ENCODE results near the gene PARD6G.

PARD6G gene

GRCh38 chr18:80187956-80188642, 59.2 kb downstream of the PARD6G start:
- DNase-seq = no peak

- DNase-seq = no peak
Measured at GRCh38 chr18:80185545-80185944, 61.8 kb downstream of the PARD6G start.

DNA sequence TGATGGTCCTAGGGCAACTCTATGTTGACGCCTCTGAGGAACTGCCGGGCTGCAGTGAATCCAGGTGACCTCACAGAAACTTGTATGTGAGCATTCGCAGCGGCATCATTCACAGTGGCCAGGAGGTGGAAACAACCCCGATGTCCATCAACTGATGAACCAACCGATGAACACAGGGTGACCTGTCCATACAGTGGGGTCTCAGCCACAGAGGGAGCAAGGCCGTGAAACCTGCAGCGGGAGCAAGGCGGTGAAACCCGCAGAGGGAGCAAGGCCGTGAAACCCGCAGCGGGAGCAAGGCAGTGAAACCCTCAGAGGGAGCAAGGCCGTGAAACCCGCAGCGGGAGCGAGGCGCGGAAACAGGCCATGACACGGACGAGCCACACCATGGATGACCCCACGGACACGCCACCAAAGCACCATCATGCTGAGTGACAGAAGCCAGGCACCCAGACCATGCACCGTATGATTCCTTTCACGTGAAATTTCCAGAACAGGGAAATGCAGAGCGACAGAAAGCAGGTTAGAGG, 63.0 kb downstream of the PARD6G start:
- no peak for DNase-seq

- no peak for DNase-seq
Measured at GRCh38 chr18:80183273-80184050, 63.9 kb downstream of the PARD6G start.

DNA sequence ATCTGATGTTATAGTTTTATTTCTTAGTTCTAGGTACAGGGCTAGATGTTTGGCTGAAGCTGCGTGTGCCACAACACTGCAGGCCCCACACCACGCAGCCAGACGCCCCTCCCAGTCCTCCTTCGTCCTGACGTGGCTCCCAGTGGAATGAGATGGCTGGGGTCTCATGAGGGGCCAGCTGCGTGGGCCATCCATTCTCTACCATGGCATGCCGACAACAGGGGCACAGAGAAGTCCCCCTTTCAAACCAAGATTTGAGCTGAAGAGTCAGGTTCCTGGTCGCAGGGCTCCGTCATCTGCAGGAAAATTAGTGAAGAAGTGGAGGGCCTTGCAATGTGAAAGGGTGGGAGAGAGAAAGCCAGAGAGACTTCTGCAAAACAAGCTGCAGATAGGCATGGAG, 64.5 kb downstream of the PARD6G start:
- no peak for DNase-seq

DNA sequence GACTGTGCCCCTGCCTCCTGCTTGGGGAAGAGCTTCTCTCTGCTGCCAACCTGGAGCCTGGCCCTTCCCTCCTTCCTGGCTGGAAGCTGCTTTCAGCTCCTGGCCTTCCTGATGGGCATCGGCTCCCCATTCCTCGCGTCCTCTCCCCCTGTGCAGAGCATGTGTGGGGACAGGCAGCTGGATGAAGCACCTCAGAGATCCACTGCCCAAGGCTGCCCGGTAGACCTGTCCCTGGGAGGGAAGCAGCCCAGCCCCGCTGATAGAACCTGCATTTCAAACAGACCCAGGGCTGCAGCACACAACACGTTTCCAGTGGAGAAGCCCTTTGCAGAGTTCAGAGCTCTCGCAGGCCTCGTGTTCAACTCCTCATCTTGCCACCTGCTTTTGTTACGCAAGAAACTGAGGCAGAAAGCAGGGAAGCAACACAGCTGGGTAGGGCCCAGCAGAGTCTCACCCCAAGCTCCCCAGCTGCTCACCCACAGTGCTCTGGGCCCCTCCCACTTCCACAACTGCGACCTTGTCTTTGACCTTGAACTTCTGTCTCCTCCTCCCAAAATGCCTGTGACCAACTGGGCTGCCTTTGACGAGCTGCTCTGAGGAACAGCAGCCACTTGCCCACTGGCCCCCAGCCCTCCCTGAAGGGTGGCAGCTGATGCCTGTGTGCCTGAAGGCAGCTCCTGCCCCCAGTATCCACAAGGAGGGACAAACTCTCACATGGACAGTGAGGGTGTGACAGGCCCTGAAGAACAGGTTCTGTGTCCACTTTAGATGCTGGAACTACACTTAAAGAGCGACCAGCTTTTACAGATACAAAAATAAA, 65.5 kb downstream of the PARD6G start:
- DNase-seq = no peak

GRCh38 chr18:80180778-80181564, 66.3 kb downstream of the PARD6G start:
- DNase-seq = no peak

DNA sequence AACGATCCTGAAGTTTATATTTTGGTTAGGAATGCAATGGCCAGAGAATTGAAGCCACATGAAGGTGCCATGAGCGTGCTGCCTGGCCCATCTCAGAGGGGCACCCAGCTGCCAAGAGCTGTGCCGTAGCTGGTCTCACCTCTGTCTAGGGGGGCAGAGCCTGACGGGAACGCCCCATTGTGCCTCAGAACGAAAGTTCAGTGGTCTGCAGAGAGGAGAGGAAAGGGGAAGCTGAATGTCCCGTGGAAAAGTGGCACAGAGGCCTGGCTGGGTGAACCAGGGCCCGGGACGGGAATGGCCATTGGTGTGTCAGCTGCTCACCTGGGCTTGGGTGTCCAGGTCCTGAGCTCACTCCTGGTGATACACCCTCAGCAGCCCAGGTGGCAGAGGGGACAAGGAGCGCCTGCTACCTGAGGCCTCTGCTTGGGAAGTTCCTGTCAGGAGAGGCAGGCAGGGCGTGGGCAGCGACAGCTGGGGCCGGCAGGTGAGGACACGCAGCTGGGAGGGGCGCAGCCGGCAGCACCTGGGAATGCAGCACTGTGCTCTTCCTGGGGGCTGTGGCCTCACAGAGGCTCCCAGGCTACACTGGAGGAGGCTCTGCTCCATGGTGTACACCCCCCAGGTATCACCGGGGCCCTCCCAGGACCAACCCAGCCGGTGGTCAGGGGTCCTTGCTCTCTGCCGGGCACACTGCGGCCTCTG, 67.3 kb downstream of the PARD6G start:
- no peak for DNase-seq

GRCh38 chr18:80178935-80179818, 68.1 kb downstream of the PARD6G start:
- no peak for DNase-seq

GRCh38 chr18:80177128-80177527, 70.2 kb downstream of the PARD6G start:
- DNase-seq = no peak

DNA sequence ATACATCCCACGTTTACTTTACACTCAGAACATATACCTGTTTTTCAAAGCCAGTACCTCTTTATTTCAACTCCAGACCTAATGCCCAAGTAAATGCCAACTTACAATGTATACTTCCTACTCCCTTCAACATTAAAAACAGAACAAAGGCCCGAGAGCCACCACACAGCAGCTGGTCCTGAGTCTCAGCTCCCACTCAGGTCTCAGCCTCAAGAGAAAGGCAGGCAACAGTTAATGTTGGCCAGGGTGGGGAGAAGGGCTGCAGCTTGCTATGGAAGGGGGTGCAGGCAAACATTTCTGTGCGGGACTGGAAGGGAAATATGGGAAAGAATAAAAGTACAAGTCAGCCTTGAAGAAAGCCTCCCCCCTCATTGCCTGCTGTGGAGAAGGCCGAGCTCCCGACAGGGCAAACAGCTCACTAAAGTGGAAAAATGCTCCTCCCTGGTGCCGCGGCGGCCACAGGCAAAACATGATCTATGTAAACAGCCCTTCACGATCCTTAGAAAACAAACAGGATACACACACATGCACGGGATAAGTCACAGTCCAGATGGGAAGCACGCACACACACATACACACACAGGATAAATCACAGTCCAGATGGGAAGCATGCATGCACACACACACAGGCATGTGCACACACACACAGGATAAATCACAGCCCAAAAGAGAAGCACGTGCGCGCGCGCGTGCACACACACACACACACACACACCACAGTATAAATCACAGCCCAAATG, 70.8 kb downstream of the PARD6G start:
- no peak for DNase-seq

GRCh38 chr18:80175451-80176204, 71.7 kb downstream of the PARD6G start:
- no peak for DNase-seq

DNA sequence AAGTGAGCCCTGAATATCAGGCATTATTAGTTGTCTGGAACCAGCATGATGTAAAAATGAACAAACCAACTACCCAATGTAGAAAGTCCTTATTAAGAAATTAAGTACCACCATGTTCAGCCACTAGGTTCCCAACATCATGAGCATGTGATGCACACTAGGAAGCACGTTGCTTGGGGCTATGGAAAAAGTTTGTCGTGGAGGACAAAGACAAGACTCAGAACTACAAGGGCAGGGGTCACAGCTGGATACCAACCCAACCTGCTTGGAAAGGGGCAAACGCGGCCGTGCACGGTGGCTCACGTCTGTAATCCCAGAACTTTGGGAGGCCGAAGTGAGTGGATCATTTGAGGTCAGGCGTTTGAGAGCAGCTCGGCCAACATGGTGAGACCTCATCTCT, 74.3 kb downstream of the PARD6G start:
- DNase-seq = no peak

DNA sequence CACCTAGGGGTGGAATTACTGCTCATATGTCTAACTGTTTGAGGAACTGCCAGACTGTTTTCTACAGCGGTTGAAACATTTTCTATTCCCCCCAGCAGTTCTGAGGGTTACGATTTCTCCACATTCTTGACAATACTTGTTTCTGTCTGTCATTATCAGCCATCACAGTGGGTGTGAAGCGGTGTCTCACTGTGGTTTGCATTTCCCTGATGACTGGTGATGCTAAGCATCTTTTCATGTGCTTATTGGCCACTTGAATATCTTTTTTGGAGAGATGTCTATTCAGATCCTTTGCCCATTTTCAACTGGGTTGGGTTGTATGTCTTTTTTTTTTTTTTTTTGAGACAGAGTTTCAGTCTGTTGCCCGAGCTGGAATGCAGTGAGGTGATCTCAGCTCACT, 75.3 kb downstream of the PARD6G start:
- no peak for DNase-seq

GRCh38 chr18:80171054-80171872, 76.1 kb downstream of the PARD6G start:
- DNase-seq = no peak

- DNase-seq = no peak
Measured at GRCh38 chr18:80170395-80171053, 76.8 kb downstream of the PARD6G start.

- no peak for DNase-seq
Measured at GRCh38 chr18:80169607-80170006, 77.7 kb downstream of the PARD6G start.

DNA sequence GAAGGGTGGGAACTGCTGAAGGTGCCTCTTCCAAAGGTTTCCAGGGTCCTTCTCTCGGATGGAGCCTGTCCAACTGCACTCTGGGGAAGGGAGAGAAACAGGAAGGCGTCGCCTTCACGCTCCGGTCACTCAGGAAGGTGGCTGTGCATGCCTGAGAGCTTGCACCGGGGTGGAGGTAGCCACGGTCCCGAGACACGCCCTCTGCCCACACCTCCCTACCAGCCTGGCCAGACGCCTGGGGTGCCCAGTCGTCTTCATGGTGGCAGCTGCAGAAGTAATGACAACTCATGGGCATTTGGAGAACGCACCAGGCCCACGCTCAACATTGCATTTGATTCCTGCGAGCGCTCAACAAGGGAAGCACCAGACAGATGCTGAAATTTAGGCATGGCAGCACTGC, 78.3 kb downstream of the PARD6G start:
- DNase-seq = no peak
